Measurements from ENCODE around the gene PRPF38A. TPM values are rescaled to one million over a fixed set of nuclear protein-coding genes. Genes with fewer than 3 reads are reported as not detected.

The PRPF38A gene
- polyA plus RNA-seq, 2 of the 4 experiments (the other 2 are of a cell fraction) = 12.9 to 30.4 TPM

GRCh38 chr1:52404975-52405338 is 555 bp downstream of the PRPF38A start:
- Histone ChIP-seq H3K4me1 (peaks cover 21% of the 10 kb centered on the region; the same call in 2 of the 3 replicates), H3K4me2 (peak overlapping the region; percentile 93), H3K9me3 (no peaks in the 10 kb centered on the region), H3K27ac (peak overlapping the region; percentile 93 to 94), H3K4me3 (peak overlapping the region; percentile 93)
- FAIRE-seq (no peak), DNase-seq (ENCODE audit: low read depth in 1 of 2, low spot score in 1 of 2) (no peak), ATAC-seq (no peak)
- TF ChIP-seq FOSL2 (IDR thresholded peaks at IDR 0.05) (no peak), FOSL2 (CRISPR knock-in tag; IDR thresholded peaks at IDR 0.05) (no peak), TP53 (CRISPR knock-in tag; IDR thresholded peaks at IDR 0.05) (no peak), NPAS2 (CRISPR knock-in tag; IDR thresholded peaks at IDR 0.05; ENCODE audit: borderline replicate concordance) (no peak)
- 0% methylated on average over 6 of the region's 8 CpGs for WGBS (ENCODE audit: missing lambda C conversion rate)
- ChIA-PET CTCF (interaction anchor here (0.9 to 1.6 kb wide), 3 partner anchors 13 to 281 kb away, joined by 3 to 4 read pairs (median 3); no protein-coding TSS in a partner anchor), POLR2A (interaction anchor here (0.6 to 1.7 kb wide), 7 partner anchors 38 to 437 kb away, joined by 3 to 10 read pairs (median 4); partner anchors contain the start of genes TUT4 and ZYG11A)

GRCh38 chr1:52413410-52413989 is 9.1 kb downstream of the PRPF38A start:
- ChIA-PET POLR2A (no interaction called here), CTCF (interaction anchor here (0.6 kb wide), 1 partner anchor 650 kb away, joined by 4 read pairs; no protein-coding TSS in a partner anchor)
- 93% methylated on average over 10 of the region's 10 CpGs for WGBS (ENCODE audit: missing lambda C conversion rate)
- DNase-seq (ENCODE audit: low read depth in 1 of 2, low spot score in 1 of 2) = no peak
- Histone ChIP-seq H3K4me1 (no peaks in the 10 kb centered on the region), H3K4me2 (no peak overlapping the region), H3K27ac (no peak overlapping the region), H3K9me3 (no peaks in the 10 kb centered on the region), H3K4me3 (no peak overlapping the region)
- peak in 1 of 2 experiments; percentile 34; a peak in 1 of 6 replicates for ATAC-seq
- no peak for TF ChIP-seq CTCF (IDR thresholded peaks at IDR 0.05)
- TF ChIP-seq POLR2AphosphoS2 (conservative IDR thresholded peaks at IDR 0.05; ENCODE audit: low read length) = no peak
- TF ChIP-seq MAX (IDR thresholded peaks at IDR 0.05) = no peak
- TF ChIP-seq HOXB5 (CRISPR knock-in tag; IDR thresholded peaks at IDR 0.05) = no peak
- no peak for TF ChIP-seq HOXB13 (CRISPR knock-in tag; IDR thresholded peaks at IDR 0.05; ENCODE audit: low read depth)
- TF ChIP-seq FOSB (CRISPR knock-in tag; IDR thresholded peaks at IDR 0.05) = no peak
- no peak for TF ChIP-seq BCL3 (IDR thresholded peaks at IDR 0.05)
- TF ChIP-seq REST (IDR thresholded peaks at IDR 0.05) = no peak
- TF ChIP-seq ZNF302 (CRISPR knock-in tag; IDR thresholded peaks at IDR 0.05) = no peak
- TF ChIP-seq CHD4 (IDR thresholded peaks at IDR 0.05; ENCODE audit: borderline replicate concordance) = no peak
- no peak for TF ChIP-seq MAFK (IDR thresholded peaks at IDR 0.05; ENCODE audit: partially characterized antibody)
- TF ChIP-seq ZC3H11A (IDR thresholded peaks at IDR 0.05) = no peak
- no peak for TF ChIP-seq MAZ (IDR thresholded peaks at IDR 0.05; ENCODE audit: borderline replicate concordance, low read depth, low read length)
- no peak for TF ChIP-seq GATA3 (IDR thresholded peaks at IDR 0.05; ENCODE audit: borderline replicate concordance)
- no peak for TF ChIP-seq RCOR1 (IDR thresholded peaks at IDR 0.05; ENCODE audit: low read depth, low read length)
- TF ChIP-seq JUNB (IDR thresholded peaks at IDR 0.05) = no peak
- TF ChIP-seq HOXA7 (CRISPR knock-in tag; IDR thresholded peaks at IDR 0.05) = no peak
- no peak for TF ChIP-seq ELK1 (IDR thresholded peaks at IDR 0.05; ENCODE audit: low read depth, low read length)
- no peak for TF ChIP-seq ZFP36 (IDR thresholded peaks at IDR 0.05; ENCODE audit: borderline replicate concordance, partially characterized antibody)
- no peak for TF ChIP-seq RARB (CRISPR knock-in tag; IDR thresholded peaks at IDR 0.05)
- FAIRE-seq = no peak
